Measurements from ENCODE around the gene GPR146.
A peak's percentile ranks its signal among the peaks of the same experiment; 100 is the strongest.

Gene GPR146

GRCh38 chr7:1079546-1079945 lies 35.2 kb downstream of the GPR146 start:
- DNase-seq, result no peak

GRCh38 chr7:1080252-1080920 lies 36.0 kb downstream of the GPR146 start:
- DNase-seq, result no peak

- DNase-seq, result no peak
Measured at GRCh38 chr7:1080921-1081255, 36.5 kb downstream of the GPR146 start.

GRCh38 chr7:1081336-1081735 lies 37.0 kb downstream of the GPR146 start:
- no peak for DNase-seq

GRCh38 chr7:1081931-1082401 lies 37.6 kb downstream of the GPR146 start:
- DNase-seq, result no peak

GRCh38 chr7:1083729-1084657 lies 39.6 kb downstream of the GPR146 start:
- no peak for DNase-seq

- DNase-seq, result no peak
Measured at GRCh38 chr7:1085266-1085665, 40.9 kb downstream of the GPR146 start.

GRCh38 chr7:1085910-1086421 lies 41.6 kb downstream of the GPR146 start:
- DNase-seq, result peak; percentile 25

- DNase-seq, result peak; percentile 55
Measured at GRCh38 chr7:1086588-1087464, 42.5 kb downstream of the GPR146 start.

GRCh38 chr7:1087465-1087814 lies 43.1 kb downstream of the GPR146 start:
- DNase-seq, result peak; percentile 74

- DNase-seq, result peak; percentile 36
Measured at GRCh38 chr7:1087952-1088920, 43.9 kb downstream of the GPR146 start, which contains the start of gene GPER1. Gene GPER1, plus strand, starts transcription at chr7:1088113. Its CDS starts 3,616 bp downstream, at chr7:1091729.

- DNase-seq, result no peak
Measured at GRCh38 chr7:1090236-1090635, 45.9 kb downstream of the GPR146 start.

- no peak for DNase-seq
Measured at GRCh38 chr7:1090686-1091643, 46.6 kb downstream of the GPR146 start.

- DNase-seq, result no peak
Measured at GRCh38 chr7:1091644-1092027, 47.3 kb downstream of the GPR146 start.

- DNase-seq, result no peak
Measured at GRCh38 chr7:1092161-1092632, 47.9 kb downstream of the GPR146 start.

GRCh38 chr7:1092806-1093501 lies 48.6 kb downstream of the GPR146 start:
- DNase-seq, result no peak

- DNase-seq, result no peak
Measured at GRCh38 chr7:1093502-1093843, 49.1 kb downstream of the GPR146 start.

- no peak for DNase-seq
Measured at GRCh38 chr7:1093916-1094508, 49.7 kb downstream of the GPR146 start.

GRCh38 chr7:1094870-1095269 lies 50.5 kb downstream of the GPR146 start:
- DNase-seq, result no peak

Measured in fibroblast of skin of abdomen (primary cell).